ENCODE data around the gene RGS3. TPM values are rescaled to one million over a fixed set of nuclear protein-coding genes. Genes with fewer than 3 reads are reported as not detected.

The RGS3 gene
- total RNA-seq, 4 donors from 2014 or later, result 5.9 to 11.8 (median 9.8) TPM

GRCh38 chr9:113465599-113466140 is 2.1 kb downstream of the RGS3 start:
- DNase-seq (no peak), ATAC-seq (no peak)
- TF ChIP-seq POLR2A (IDR thresholded peaks at IDR 0.05), result no peak
- no peak for TF ChIP-seq CTCF (IDR thresholded peaks at IDR 0.05 in 4 of 5, conservative IDR thresholded peaks at IDR 0.05 in 1 of 5)
- Histone ChIP-seq H3K36me3 (no peaks in the 10 kb centered on the region), H3K27me3 (no peaks in the 10 kb centered on the region), H3K4me1 (peaks cover 11 to 42% of the 10 kb centered on the region in 2 donors), H3K4me3 (no peak overlapping the region), H3K9me3 (no peaks in the 10 kb centered on the region), H3K27ac (peak overlapping the region in 1 of 4 donors; percentile 81)
- intact Hi-C loops (cut with DNase I; ENCODE audit: low total_unique reads) (no loop called here), in situ Hi-C loops (cut with MboI; ENCODE audit: low sequenced_read_pairs in 4 of 4) (no loop called here)

- H3K4me1 ChIP-seq, result peaks cover 11 to 42% of the 10 kb centered on the region in 2 donors
- intact Hi-C loops (cut with DNase I; ENCODE audit: low total_unique reads) (no loop called here), in situ Hi-C loops (cut with MboI; ENCODE audit: low sequenced_read_pairs in 4 of 4) (no loop called here)
- no peak overlapping the region for H3K4me3 ChIP-seq
- no peaks in the 10 kb centered on the region for H3K9me3 ChIP-seq
- TF ChIP-seq CTCF (IDR thresholded peaks at IDR 0.05 in 4 of 5, conservative IDR thresholded peaks at IDR 0.05 in 1 of 5) (no peak), POLR2A (IDR thresholded peaks at IDR 0.05) (no peak)
- DNase-seq (no peak), ATAC-seq (no peak)
- no peaks in the 10 kb centered on the region for H3K36me3 ChIP-seq
- H3K27ac ChIP-seq, result no peak overlapping the region
- H3K27me3 ChIP-seq, result no peaks in the 10 kb centered on the region
These were observed 3.7 kb downstream of the RGS3 start for GRCh38 chr9:113467183-113467582.

- in situ Hi-C loops (cut with MboI; ENCODE audit: low sequenced_read_pairs in 4 of 4) (no loop called here), intact Hi-C loops (cut with DNase I; ENCODE audit: low total_unique reads) (no loop called here)
- Histone ChIP-seq H3K27ac (peak overlapping the region; percentile 24 to 53 (median 33)), H3K4me1 (peaks cover 11 to 34% of the 10 kb centered on the region in 2 donors), H3K27me3 (no peaks in the 10 kb centered on the region), H3K36me3 (no peaks in the 10 kb centered on the region), H3K9me3 (no peaks in the 10 kb centered on the region), H3K4me3 (no peak overlapping the region)
- no peak for TF ChIP-seq POLR2A (IDR thresholded peaks at IDR 0.05)
- no peak for TF ChIP-seq CTCF (IDR thresholded peaks at IDR 0.05 in 4 of 5, conservative IDR thresholded peaks at IDR 0.05 in 1 of 5)
- peak in 1 of 2 donors; percentile 50 for DNase-seq
- peak; percentile 36 to 51 for ATAC-seq
These were observed 5.4 kb downstream of the RGS3 start for GRCh38 chr9:113468716-113469448.

GRCh38 chr9:113471143-113471542 is 7.6 kb downstream of the RGS3 start:
- no peak overlapping the region for H3K27ac ChIP-seq
- H3K9me3 ChIP-seq, result no peaks in the 10 kb centered on the region
- TF ChIP-seq CTCF (IDR thresholded peaks at IDR 0.05 in 4 of 5, conservative IDR thresholded peaks at IDR 0.05 in 1 of 5) (no peak), POLR2A (IDR thresholded peaks at IDR 0.05) (no peak)
- ATAC-seq (no peak), DNase-seq (no peak)
- H3K4me1 ChIP-seq, result peaks cover 12 to 25% of the 10 kb centered on the region in 2 donors
- H3K36me3 ChIP-seq, result no peaks in the 10 kb centered on the region
- H3K27me3 ChIP-seq, result no peaks in the 10 kb centered on the region
- H3K4me3 ChIP-seq, result no peak overlapping the region
- intact Hi-C loops (cut with DNase I; ENCODE audit: low total_unique reads), result no loop called here
- in situ Hi-C loops (cut with MboI; ENCODE audit: low sequenced_read_pairs in 4 of 4), result no loop called here

Data from gastrocnemius medialis (tissue), 4 donors.